Measurements from ENCODE around the gene GXYLT2. TPM values are rescaled to one million over a fixed set of nuclear protein-coding genes. Genes with fewer than 3 reads are reported as not detected.

The GXYLT2 gene
- total RNA-seq, 2 experiments from 2014 or later, result not detected

GRCh38 chr3:73024836-73025235 is 137.0 kb downstream of the GXYLT2 start:
- no peaks in the 10 kb centered on the region for H3K9me3 Mint-ChIP-seq
- ChIA-PET CTCF (interaction anchor here (1.5 to 2.0 kb wide), 3 partner anchors 8 to 15 kb away, joined by 5 to 14 read pairs (median 7); no protein-coding TSS in a partner anchor), POLR2A (no interaction called here)
- DNase-seq, result no peak
- H3K4me3 Mint-ChIP-seq, result no peak overlapping the region
- peaks cover 24% of the 10 kb centered on the region for H3K36me3 Mint-ChIP-seq (ENCODE audit: low read depth)
- peaks cover 43% of the 10 kb centered on the region for H3K4me1 Mint-ChIP-seq
- H3K27ac Mint-ChIP-seq, result no peak overlapping the region
- H3K27me3 Mint-ChIP-seq, result no peaks in the 10 kb centered on the region

DNA sequence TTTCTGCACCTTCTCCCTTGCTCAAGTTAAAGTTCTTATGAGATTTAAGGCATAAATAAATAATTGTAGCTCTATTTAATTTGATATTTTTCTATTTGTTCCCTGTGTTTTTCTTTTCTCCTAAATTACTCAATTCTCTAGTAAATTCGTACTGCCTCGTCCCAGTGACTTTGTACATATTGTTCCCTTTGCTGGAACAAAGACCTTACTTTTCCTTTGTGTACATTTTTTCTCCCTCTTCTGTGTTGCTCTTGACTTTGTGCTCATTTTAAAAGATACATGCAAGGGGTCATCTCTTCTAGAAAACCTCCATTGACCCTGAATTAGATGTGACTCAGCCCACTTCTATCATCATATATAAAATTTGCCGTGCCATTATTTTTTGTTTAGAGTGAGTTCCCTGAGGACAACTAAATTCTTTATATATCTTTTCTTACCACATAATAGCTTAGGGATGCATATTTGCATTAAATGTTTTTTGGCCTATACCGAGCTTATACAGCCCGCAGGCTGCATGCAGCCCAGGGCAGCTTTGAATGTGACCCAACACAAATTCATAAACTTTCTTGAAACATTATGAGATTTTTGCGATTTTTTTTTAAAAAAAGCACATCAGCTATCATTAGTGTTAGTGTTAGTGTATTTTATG is 138.4 kb downstream of the GXYLT2 start:
- CTCF ChIA-PET, result interaction anchor here (1.5 to 2.0 kb wide), 3 partner anchors 8 to 16 kb away, joined by 5 to 14 read pairs (median 7); no protein-coding TSS in a partner anchor
- Mint-ChIP-seq H3K27ac (no peak overlapping the region), H3K9me3 (no peaks in the 10 kb centered on the region), H3K4me1 (peaks cover 40% of the 10 kb centered on the region), H3K4me3 (no peak overlapping the region), H3K27me3 (no peaks in the 10 kb centered on the region), H3K36me3 (ENCODE audit: low read depth) (peaks cover 27% of the 10 kb centered on the region)
- POLR2A ChIA-PET, result no interaction called here
- no peak for DNase-seq

Other genes starting within 250 kb of the GXYLT2 start
- 10 to 100 TPM; 22.1 to 24.2 TPM for gene SHQ1, start 39.6 kb upstream of the GXYLT2 start, total RNA-seq
- gene PPP4R2, start 108.8 kb downstream of the GXYLT2 start, total RNA-seq, result 10 to 100 TPM; 76.9 to 86.6 TPM
- gene EBLN2, start 173.6 kb downstream of the GXYLT2 start, total RNA-seq, result 1 to 10 TPM; 6.3 to 6.9 TPM